ENCODE results near the gene MEIS3.
A peak's percentile ranks its signal among the peaks of the same experiment; 100 is the strongest.

The MEIS3 gene

DNA sequence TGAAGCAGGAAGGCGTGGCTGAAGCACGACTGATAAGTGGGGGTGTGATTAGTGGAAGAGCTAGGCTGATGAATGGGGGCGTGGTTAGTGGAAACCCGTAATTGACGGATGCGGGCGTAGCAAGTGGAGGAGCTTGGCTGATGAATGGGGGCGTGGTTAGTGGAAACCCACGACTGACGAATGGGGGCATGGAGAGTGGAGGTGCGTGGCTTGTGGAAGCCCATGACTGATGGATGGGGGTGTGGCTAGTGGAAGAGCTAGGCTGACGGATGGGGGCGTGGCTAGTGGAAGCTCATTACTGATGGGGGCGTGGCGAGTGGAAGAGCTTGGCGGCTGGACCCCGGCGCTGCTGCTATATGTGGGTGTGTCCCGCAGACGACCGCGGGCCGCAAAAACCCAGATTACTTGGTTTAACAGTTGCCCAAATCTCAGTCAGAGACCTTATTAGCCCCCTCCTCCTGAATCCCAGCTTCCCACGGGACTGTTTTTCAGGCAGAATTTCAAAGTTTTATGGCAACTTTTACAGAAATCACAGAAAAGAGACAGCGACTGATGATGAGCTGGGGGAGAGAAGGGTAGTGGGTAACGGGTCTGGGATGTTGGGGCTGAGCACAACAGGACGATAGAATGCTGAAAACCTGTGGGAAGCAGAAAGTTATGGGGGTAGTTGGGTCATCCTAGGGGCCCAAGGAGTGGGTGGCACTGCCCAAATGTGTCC lies 9.0 kb upstream of the MEIS3 start:
- ChIA-PET POLR2A (interaction anchor here (0.7 to 1.2 kb wide), 6 partner anchors 8 to 315 kb away, joined by 3 to 7 read pairs (median 4); partner anchors contain the start of genes CCDC9, DHX34 and ZC3H4), CTCF (interaction anchor here (0.7 to 1.9 kb wide), 15 partner anchors 8 to 393 kb away, joined by 3 to 12 read pairs (median 4); partner anchors contain the start of genes DHX34 and NAPA)
- TF ChIP-seq ARNT (IDR thresholded peaks at IDR 0.05) (no peak), SUZ12 (IDR thresholded peaks at IDR 0.05) (no peak), NFRKB (IDR thresholded peaks at IDR 0.05) (no peak), ZNF384 (IDR thresholded peaks at IDR 0.05) (no peak), FOXM1 (IDR thresholded peaks at IDR 0.05; ENCODE audit: borderline replicate concordance) (no peak), ELF4 (IDR thresholded peaks at IDR 0.05) (no peak)
- TF ChIP-seq, protein P1, sequence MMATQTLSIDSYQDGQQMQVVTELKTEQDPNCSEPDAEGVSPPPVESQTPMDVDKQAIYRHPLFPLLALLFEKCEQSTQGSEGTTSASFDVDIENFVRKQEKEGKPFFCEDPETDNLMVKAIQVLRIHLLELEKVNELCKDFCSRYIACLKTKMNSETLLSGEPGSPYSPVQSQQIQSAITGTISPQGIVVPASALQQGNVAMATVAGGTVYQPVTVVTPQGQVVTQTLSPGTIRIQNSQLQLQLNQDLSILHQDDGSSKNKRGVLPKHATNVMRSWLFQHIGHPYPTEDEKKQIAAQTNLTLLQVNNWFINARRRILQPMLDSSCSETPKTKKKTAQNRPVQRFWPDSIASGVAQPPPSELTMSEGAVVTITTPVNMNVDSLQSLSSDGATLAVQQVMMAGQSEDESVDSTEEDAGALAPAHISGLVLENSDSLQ (IDR thresholded peaks at IDR 0.05) = peak; percentile 96
- DNase-seq (ENCODE audit: extremely low spot score) = peak; percentile 95

DNA sequence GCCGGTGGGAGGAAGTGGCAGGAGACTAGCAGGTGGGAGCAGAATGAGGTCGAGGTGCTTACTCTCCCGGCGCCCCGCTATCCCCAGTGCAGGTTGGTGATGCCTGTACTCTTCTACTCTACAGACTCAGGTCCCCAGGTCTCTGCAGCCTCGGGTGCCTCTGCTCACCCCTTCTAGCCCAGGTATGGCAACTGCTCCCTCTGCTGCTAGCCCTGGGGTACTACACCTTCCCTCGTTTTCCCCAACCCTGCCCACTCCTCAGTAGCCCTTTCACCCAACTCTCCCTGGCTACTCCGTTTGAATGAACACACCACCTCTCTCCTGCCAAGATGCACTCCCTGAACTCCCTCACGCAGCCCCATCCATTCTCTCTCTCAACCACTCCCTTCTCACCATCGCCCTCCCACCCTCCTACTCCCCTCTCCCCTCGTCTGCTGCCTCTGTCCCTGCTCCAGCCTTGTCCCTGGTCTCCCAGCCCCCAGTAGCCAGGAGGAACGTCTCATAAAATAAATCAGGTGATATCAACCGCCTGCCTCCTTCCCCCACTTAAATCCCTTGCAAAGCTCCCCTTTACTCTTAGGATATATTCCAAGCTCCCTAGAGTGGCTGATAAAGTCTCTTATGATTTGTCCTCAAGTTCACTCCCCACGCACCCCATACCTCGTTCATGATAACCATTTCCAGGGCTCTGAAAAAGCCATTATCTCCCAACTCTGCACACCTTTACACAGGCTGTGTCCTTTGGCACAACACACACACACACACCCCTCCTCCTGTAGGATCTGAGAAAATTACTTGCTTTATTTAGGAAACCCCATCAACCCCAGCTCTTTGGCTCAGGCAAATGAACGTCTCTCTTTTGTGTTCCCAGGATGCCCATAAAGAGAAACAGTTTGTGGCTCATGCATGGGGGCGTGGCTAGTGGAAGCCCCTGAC lies 8.2 kb upstream of the MEIS3 start:
- TF ChIP-seq, protein P1 (IDR thresholded peaks at IDR 0.05) = no peak
- no peak for TF ChIP-seq FOXM1 (IDR thresholded peaks at IDR 0.05; ENCODE audit: borderline replicate concordance)
- TF ChIP-seq L3MBTL2 (conservative IDR thresholded peaks at IDR 0.05) = no peak
- no peak for TF ChIP-seq TARDBP (IDR thresholded peaks at IDR 0.05)
- TF ChIP-seq HDGF (IDR thresholded peaks at IDR 0.05; ENCODE audit: borderline replicate concordance) = no peak
- no peak for TF ChIP-seq NFRKB (IDR thresholded peaks at IDR 0.05)
- TF ChIP-seq FOXA1 (IDR thresholded peaks at IDR 0.05) = no peak
- no peak for TF ChIP-seq ZNF384 (IDR thresholded peaks at IDR 0.05)
- no peak for TF ChIP-seq SUZ12 (IDR thresholded peaks at IDR 0.05)
- no peak for TF ChIP-seq FOXK2 (IDR thresholded peaks at IDR 0.05)
- no peak for TF ChIP-seq ARNT (IDR thresholded peaks at IDR 0.05)
- TF ChIP-seq LEF1 (IDR thresholded peaks at IDR 0.05; ENCODE audit: borderline replicate concordance) = no peak
- no peak for TF ChIP-seq BHLHE40 (IDR thresholded peaks at IDR 0.05; ENCODE audit: borderline replicate concordance)
- no peak for TF ChIP-seq CTBP1 (IDR thresholded peaks at IDR 0.05; ENCODE audit: borderline replicate concordance)
- TF ChIP-seq ELF4 (IDR thresholded peaks at IDR 0.05) = no peak
- no peak for TF ChIP-seq SP1 (IDR thresholded peaks at IDR 0.05)
- DNase-seq (ENCODE audit: extremely low spot score) = peak; percentile 75
- CTCF ChIA-PET = interaction anchor here (0.7 to 1.9 kb wide), 15 partner anchors 9 to 392 kb away, joined by 3 to 12 read pairs (median 4); partner anchors contain the start of genes DHX34 and NAPA
- POLR2A ChIA-PET = interaction anchor here (0.8 to 1.2 kb wide), 5 partner anchors 9 to 314 kb away, joined by 3 to 7 read pairs (median 3); partner anchors contain the start of genes CCDC9, DHX34 and ZC3H4

DNA sequence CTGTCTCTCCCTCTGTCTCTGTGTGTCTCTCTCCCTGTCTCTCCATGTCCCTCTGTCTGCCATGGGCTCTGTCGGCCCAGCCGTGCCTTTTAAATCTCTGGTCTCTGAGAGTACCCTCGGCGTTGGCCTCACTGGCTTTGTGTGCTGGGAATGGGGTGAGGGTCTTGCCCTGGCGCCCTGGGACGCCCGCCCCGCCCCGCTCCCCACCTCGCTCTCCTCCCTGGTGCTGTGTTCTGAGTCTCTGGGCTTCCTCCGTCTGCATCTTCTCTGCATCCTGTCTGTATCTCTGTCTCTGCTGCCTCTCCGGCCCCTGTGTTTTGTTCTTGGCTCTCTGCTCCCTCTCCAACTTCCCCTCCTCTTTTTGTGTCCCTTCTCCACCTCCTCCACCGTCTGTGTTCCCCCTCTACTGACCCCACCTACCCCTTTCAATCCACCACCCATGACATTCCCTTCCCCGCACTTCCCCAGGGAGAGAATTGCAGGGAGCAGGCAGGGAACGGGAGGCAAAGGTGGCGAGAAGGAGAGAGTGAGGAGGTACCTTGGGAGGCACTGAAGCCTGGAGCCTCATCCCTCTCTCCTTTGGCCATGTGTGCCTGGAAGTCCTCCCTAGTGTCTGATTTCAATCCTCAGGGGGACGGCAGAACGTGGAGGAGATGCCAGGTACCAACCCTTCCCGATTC lies 4.0 kb upstream of the MEIS3 start:
- POLR2A ChIA-PET = no interaction called here
- no peak for DNase-seq (ENCODE audit: extremely low spot score)
- TF ChIP-seq CTBP1 (IDR thresholded peaks at IDR 0.05; ENCODE audit: borderline replicate concordance) (no peak), LEF1 (IDR thresholded peaks at IDR 0.05; ENCODE audit: borderline replicate concordance) (no peak), FOXK2 (IDR thresholded peaks at IDR 0.05) (no peak), TARDBP (IDR thresholded peaks at IDR 0.05) (no peak), L3MBTL2 (conservative IDR thresholded peaks at IDR 0.05) (no peak), FOXM1 (IDR thresholded peaks at IDR 0.05; ENCODE audit: borderline replicate concordance) (no peak), ELF4 (IDR thresholded peaks at IDR 0.05) (no peak), NFRKB (IDR thresholded peaks at IDR 0.05) (no peak), ARNT (IDR thresholded peaks at IDR 0.05) (no peak), FOXA1 (IDR thresholded peaks at IDR 0.05) (no peak), SUZ12 (IDR thresholded peaks at IDR 0.05) (no peak), BHLHE40 (IDR thresholded peaks at IDR 0.05; ENCODE audit: borderline replicate concordance) (no peak), SP1 (IDR thresholded peaks at IDR 0.05) (no peak), ZNF384 (IDR thresholded peaks at IDR 0.05) (no peak)
- TF ChIP-seq, protein P1 (IDR thresholded peaks at IDR 0.05) = no peak
- CTCF ChIA-PET = no interaction called here

DNA sequence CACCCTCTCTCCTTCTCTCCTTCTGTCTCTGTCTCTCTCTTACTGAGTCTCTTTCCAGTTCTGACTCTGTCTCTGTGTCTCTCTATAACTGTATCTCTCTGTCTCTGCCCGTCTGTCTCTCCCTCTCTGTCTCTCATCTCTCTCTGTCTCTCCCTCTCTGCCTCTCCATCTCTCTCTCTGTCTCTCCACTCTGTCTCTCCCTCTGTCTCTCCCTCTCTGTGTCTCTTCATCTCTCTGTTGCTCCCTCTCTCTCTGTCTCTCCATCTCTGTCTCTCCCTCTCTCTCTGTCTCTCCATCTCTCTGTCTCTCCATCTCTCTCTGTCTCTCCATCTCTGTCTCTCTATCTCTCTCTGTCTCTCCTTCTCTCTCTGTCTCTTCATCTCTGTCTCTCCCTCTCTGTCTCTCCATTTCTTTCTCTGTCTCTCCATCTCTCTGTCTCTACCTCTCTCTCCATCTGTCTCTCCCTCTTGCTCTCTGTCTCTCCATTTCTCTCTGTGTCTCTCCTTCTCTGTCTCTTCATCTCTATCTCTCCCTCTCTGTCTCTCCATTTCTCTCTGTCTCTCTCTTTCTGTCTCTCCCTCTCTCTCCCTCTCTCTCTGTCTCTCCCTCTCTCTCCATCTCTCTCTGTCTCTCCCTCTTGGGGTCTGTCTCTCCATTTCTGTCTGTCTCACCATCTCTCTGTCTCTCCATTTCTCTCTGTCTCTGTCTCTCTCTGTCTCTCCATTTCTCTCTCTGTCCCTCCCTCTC lies 3.3 kb upstream of the MEIS3 start:
- POLR2A ChIA-PET = no interaction called here
- CTCF ChIA-PET = no interaction called here
- DNase-seq (ENCODE audit: extremely low spot score) = no peak
- TF ChIP-seq, protein P1 (IDR thresholded peaks at IDR 0.05) = no peak
- TF ChIP-seq SUZ12 (IDR thresholded peaks at IDR 0.05) (no peak), L3MBTL2 (conservative IDR thresholded peaks at IDR 0.05) (no peak), ARNT (IDR thresholded peaks at IDR 0.05) (no peak), LEF1 (IDR thresholded peaks at IDR 0.05; ENCODE audit: borderline replicate concordance) (no peak), ZNF384 (IDR thresholded peaks at IDR 0.05) (no peak), TARDBP (IDR thresholded peaks at IDR 0.05) (no peak), FOXK2 (IDR thresholded peaks at IDR 0.05) (no peak), ELF4 (IDR thresholded peaks at IDR 0.05) (no peak), CTBP1 (IDR thresholded peaks at IDR 0.05; ENCODE audit: borderline replicate concordance) (no peak), HDGF (IDR thresholded peaks at IDR 0.05; ENCODE audit: borderline replicate concordance) (no peak), BHLHE40 (IDR thresholded peaks at IDR 0.05; ENCODE audit: borderline replicate concordance) (no peak), SP1 (IDR thresholded peaks at IDR 0.05) (no peak), FOXM1 (IDR thresholded peaks at IDR 0.05; ENCODE audit: borderline replicate concordance) (no peak), FOXA1 (IDR thresholded peaks at IDR 0.05) (no peak), NFRKB (IDR thresholded peaks at IDR 0.05) (no peak)

Data from HEK293T (cell line).